Stimulated activated CD4-positive, alpha-beta T cell treated with anti-CD3 and anti-CD28 coated beads, Interleukin-2, amount 100 ng/mL, for 48 hours (primary cell): ENCODE results near the gene RILPL2.
A peak's percentile ranks its signal among the peaks of the same experiment; 100 is the strongest.
"Not testable (repeated sequence)": the region's sequence is repeated elsewhere in the genome, so short reads cannot be mapped to it uniquely, and the experiment has no call there.

Source experiments
- DNase-seq, 2 donors: peaks; one replicate each; pipeline ENCODE4 v3.0.0-alpha.2; 2020

RILPL2 gene

GRCh38 chr12:123436017-123436964, at the start of gene RILPL2:
RILPL2 (minus strand) TSS chr12:123436684; CDS start chr12:123436420, 264 bp downstream.
- peak; percentile 90 to 94 for DNase-seq

GRCh38 chr12:123485756-123486155, 49.3 kb upstream of the RILPL2 start:
- no peak for DNase-seq

- DNase-seq: no peak
Observed at GRCh38 chr12:123483602-123484248, 47.2 kb upstream of the RILPL2 start.

GRCh38 chr12:123482876-123483275, 46.4 kb upstream of the RILPL2 start:
- DNase-seq: no peak

GRCh38 chr12:123481251-123481650, 44.8 kb upstream of the RILPL2 start:
- DNase-seq: not testable (repeated sequence)

GRCh38 chr12:123479442-123480180, 43.1 kb upstream of the RILPL2 start:
- no peak for DNase-seq

GRCh38 chr12:123478762-123479161, 42.3 kb upstream of the RILPL2 start:
- no peak for DNase-seq

GRCh38 chr12:123478069-123478468, 41.6 kb upstream of the RILPL2 start:
- DNase-seq: no peak

GRCh38 chr12:123475246-123475703, 38.8 kb upstream of the RILPL2 start:
- DNase-seq: no peak

- no peak for DNase-seq
Observed at GRCh38 chr12:123474485-123475245, 38.2 kb upstream of the RILPL2 start.

GRCh38 chr12:123472438-123472849, 36.0 kb upstream of the RILPL2 start:
- DNase-seq: no peak

GRCh38 chr12:123471374-123472068, 35.0 kb upstream of the RILPL2 start:
- no peak for DNase-seq

- no peak for DNase-seq
Observed at GRCh38 chr12:123469978-123470377, 33.5 kb upstream of the RILPL2 start.

- no peak for DNase-seq
Observed at GRCh38 chr12:123468786-123469185, 32.3 kb upstream of the RILPL2 start.

- DNase-seq: no peak
Observed at GRCh38 chr12:123465084-123465483, 28.6 kb upstream of the RILPL2 start.

GRCh38 chr12:123463174-123463573, 26.7 kb upstream of the RILPL2 start:
- DNase-seq: not testable (repeated sequence)

- DNase-seq: peak; percentile 67 to 75
Observed at GRCh38 chr12:123457980-123458779, 21.7 kb upstream of the RILPL2 start, which contains the start of gene SNRNP35. SNRNP35 (plus strand) TSS chr12:123458139; CDS start chr12:123465541, 7,402 bp downstream.

- no peak for DNase-seq
Observed at GRCh38 chr12:123453165-123453564, 16.7 kb upstream of the RILPL2 start.

- not testable (repeated sequence) for DNase-seq
Observed at GRCh38 chr12:123452276-123452550, 15.7 kb upstream of the RILPL2 start.

GRCh38 chr12:123450636-123451035, 14.2 kb upstream of the RILPL2 start:
- no peak for DNase-seq

GRCh38 chr12:123449856-123450255, 13.4 kb upstream of the RILPL2 start:
- DNase-seq: no peak
